Sigmoid colon (tissue), 4 donors: ENCODE results near the gene TXNL4A.

Source experiments
- CTCF ChIP-seq, 4 experiments: fragments of 450-650 bp in 3 of 4; fragments of 200-600 bp in 1 of 4; IDR thresholded peaks; one replicate each; pipeline ENCODE4 v1.5.1; 2016 to 2019; ENCODE audit warnings: antibody characterized with exemption in 4 of 4, mild to moderate bottlenecking in 3 of 4, moderate library complexity in 2 of 4
- POLR2A ChIP-seq, 2 donors: fragments of 450-650 bp; IDR thresholded peaks; one replicate each; pipeline ENCODE4 v1.6.1; 2016; ENCODE audit warnings: antibody characterized with exemption in 2 of 2, mild to moderate bottlenecking in 2 of 2, moderate library complexity in 2 of 2
- POLR2AphosphoS5 ChIP-seq, 4 donors: sonication (generic); formaldehyde crosslinking; IDR thresholded peaks; one replicate each; pipeline ENCODE4 v1.6.1; 2017; ENCODE audit warnings: antibody characterized with exemption in 4 of 4

- TF ChIP-seq CTCF (IDR thresholded peaks at IDR 0.05) (no peak), POLR2A (IDR thresholded peaks at IDR 0.05) (no peak), POLR2AphosphoS5 (IDR thresholded peaks at IDR 0.05) (peak; percentile 70 to 89 (median 84))
Measured at GRCh38 chr18:80009661-80010550, 21.5 kb upstream of the TXNL4A start.
